WI38 (cell line): ENCODE measurements around the gene LPGAT1.

Experiments
- H3K4me3 ChIP-seq: 2 replicates; pipeline ENCODE4 v1.5.1; 2011; ENCODE audit warnings: low read depth, mild to moderate bottlenecking, control low read depth, low read length
- TF ChIP-seq, protein P1 (sequence below): IDR thresholded peaks from 2 replicates; pipeline ENCODE4 v1.5.1; 2012; ENCODE audit warnings: low read depth, mild to moderate bottlenecking, control low read depth, low read length

Gene LPGAT1

DNA sequence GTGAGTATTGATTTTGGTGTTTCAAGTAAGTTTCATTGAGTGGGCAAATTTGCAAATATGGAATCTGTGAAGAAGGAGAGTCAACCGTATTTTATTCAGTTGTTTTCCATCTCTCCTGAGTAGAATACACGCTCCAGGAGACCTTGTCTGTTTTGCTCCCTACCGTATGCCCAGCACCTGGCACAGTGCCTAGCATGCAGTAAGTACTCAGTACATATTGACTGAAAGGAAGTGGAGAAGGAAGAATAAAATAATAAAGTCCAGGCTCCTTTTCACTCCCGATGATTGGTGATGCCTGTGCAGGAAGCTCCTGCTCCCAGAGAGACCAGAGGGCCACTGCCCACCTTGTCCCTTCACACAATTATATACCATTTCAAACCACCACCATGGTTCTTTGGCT lies 95.8 kb downstream of the LPGAT1 start:
- H3K4me3 ChIP-seq: no peak overlapping the region
- TF ChIP-seq, protein P1, sequence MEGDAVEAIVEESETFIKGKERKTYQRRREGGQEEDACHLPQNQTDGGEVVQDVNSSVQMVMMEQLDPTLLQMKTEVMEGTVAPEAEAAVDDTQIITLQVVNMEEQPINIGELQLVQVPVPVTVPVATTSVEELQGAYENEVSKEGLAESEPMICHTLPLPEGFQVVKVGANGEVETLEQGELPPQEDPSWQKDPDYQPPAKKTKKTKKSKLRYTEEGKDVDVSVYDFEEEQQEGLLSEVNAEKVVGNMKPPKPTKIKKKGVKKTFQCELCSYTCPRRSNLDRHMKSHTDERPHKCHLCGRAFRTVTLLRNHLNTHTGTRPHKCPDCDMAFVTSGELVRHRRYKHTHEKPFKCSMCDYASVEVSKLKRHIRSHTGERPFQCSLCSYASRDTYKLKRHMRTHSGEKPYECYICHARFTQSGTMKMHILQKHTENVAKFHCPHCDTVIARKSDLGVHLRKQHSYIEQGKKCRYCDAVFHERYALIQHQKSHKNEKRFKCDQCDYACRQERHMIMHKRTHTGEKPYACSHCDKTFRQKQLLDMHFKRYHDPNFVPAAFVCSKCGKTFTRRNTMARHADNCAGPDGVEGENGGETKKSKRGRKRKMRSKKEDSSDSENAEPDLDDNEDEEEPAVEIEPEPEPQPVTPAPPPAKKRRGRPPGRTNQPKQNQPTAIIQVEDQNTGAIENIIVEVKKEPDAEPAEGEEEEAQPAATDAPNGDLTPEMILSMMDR: no peak

DNA sequence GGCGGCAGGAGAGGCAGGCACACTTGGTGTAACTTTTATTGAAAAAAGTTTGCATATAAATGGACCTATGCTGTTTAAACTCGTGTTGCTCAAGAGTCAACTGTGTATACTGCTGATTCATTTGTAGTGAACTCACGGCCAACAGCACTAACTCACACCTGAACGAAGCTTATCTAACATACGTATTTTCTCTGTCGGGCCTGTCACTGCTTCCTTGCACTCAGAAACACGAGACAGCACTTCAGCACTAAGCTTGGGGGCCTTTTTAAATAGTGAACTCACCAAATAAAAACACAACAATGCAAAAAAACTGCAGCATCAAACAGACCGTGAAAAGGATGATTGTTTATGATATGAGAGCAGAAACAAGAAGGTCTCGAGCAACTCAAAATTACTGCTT lies 96.2 kb downstream of the LPGAT1 start:
- H3K4me3 ChIP-seq: no peak overlapping the region
- TF ChIP-seq, protein P1: no peak

GRCh38 chr1:211732293-211732980 lies 98.1 kb downstream of the LPGAT1 start:
- TF ChIP-seq, protein P1: no peak
- no peak overlapping the region for H3K4me3 ChIP-seq

GRCh38 chr1:211731456-211732292 lies 98.9 kb downstream of the LPGAT1 start:
- TF ChIP-seq, protein P1: no peak
- no peak overlapping the region for H3K4me3 ChIP-seq

DNA sequence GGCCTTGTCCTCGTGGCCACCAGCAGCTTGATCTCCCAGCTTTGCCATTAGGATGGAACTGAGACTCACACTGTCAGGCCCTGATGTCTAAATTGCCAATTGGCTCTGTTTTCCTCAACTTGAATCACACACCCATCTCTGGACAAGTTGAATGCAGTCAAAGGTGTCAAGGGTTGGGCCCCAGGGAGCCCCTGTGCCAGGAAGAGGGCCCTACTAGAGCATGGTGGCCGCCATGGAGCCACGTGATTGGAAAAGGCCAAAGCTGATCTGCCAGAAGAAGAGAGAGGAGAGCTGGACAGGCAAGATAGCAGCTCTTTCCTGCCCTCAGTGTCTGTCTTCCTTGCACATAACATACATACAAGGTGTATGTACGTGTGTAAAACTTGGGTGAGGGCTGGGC lies 100.2 kb downstream of the LPGAT1 start:
- no peak overlapping the region for H3K4me3 ChIP-seq
- TF ChIP-seq, protein P1: no peak

GRCh38 chr1:211729238-211729637 lies 101.3 kb downstream of the LPGAT1 start:
- TF ChIP-seq, protein P1: no peak
- H3K4me3 ChIP-seq: no peak overlapping the region

DNA sequence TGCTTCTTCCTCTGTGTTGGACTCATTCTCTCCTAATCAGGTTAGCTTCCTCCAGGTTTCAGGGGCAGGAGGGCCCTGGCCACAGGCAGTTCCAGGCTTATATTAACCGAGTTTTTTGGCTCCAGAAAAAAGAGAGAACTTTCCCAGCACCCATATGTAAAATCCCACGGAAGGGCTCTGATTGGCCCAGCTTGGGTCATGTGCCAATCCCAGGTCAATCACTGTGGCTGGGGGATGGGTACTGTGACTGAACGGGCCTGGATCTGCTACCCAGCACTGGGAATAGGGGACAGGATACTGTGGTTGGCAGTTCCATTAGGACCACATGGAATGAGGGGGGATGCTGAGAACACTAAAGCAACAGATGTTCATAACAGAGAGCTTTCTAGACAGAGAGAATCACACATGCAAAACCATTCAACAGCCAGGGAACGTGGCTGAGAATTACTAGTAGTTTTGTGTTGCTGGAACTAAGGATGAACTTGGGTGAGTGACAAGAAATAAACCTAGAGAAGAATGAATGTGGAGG lies 104.0 kb downstream of the LPGAT1 start:
- no peak overlapping the region for H3K4me3 ChIP-seq
- TF ChIP-seq, protein P1: no peak
